Superior temporal gyrus (tissue), 1 donor: ENCODE results near the gene ITGA8.
A peak's percentile ranks its signal among the peaks of the same experiment; 100 is the strongest.
"Not testable (repeated sequence)": the region's sequence is repeated elsewhere in the genome, so short reads cannot be mapped to it uniquely, and the experiment has no call there.

Source experiments
- DNase-seq: peaks from one replicate; pipeline ENCODE4 v3.0.0-alpha.2; 2016; ENCODE audit errors: extremely low spot score

ITGA8 gene

GRCh38 chr10:15609246-15609645, 110.5 kb downstream of the ITGA8 start:
- DNase-seq = no peak

DNA sequence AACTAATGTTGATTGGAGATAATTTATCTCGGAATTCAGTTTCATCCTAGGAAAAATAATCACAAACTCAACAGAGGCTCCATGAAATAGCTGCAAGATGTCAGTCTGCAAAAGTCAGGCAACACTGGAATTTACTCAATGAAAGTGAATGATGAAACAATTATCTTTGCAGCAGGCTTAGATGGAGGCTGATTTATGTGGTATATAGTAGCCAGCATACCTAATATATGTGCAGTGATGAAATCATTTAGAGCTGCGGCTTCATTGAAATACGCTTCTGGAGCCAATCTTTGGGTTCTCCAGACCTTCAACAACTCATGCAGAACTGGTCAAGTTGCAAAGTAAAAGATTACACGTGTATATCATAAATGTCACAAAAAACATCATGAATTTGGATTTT, 113.3 kb downstream of the ITGA8 start:
- no peak for DNase-seq

DNA sequence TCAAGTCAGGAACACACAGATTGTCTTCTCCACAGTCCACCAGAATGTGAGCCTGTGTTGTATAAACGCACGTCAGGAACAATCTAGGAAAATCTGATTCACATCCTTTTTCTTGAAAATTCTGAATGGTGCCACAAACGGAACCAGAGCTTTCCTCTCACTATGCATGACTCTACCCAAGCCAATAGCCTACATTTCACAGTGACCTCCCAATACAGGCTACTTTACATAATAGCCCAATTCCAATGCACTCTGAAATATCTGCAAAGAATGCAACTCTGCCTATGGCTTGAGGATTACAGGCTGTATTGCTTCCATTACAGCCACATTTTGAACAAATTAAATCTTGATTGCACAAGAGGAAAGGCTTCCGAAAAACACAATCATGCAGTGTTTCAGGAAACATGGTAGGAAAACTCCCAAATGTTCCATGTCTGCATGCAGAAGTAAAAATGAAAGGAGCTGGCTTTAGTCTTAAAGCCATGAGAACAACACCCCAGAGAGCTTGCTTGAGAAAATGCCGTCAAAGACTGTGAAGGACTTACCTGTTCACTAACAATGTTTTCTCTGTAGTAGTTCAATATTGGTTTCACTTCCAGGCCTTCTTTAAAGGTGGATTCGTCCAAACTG, 113.9 kb downstream of the ITGA8 start:
- DNase-seq = no peak

DNA sequence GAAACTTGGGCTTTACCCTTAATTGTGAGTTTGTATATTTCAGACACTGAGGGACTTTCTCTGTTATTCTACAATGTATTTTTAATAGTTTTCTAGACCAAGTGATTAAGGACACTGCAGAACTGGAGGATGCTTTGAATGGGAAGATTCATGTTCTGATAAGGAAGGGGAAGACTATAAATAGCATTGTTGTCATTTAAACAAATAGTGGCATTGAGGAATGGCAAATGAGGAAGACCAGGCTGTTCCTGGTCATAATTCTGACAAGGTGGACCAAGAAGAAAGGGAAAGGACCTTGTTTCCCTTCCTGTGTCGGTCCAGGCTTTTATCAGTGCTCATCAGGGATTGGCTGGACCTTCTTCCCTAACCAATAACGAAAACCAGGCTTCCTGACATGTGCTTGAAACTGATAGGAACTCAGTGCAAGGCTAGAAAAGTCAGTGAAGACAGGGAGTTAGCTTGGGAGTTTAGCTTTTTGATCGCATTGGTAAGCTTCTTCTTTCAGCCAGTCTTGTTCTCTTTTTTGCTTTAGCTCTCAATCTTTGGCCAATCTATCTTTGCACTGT, 116.2 kb downstream of the ITGA8 start:
- no peak for DNase-seq

GRCh38 chr10:15601819-15602218, 117.9 kb downstream of the ITGA8 start:
- DNase-seq = peak; percentile 23

- DNase-seq = no peak
Measured at GRCh38 chr10:15595260-15595659, 124.5 kb downstream of the ITGA8 start.

- DNase-seq = no peak
Measured at GRCh38 chr10:15591937-15592336, 127.8 kb downstream of the ITGA8 start.

DNA sequence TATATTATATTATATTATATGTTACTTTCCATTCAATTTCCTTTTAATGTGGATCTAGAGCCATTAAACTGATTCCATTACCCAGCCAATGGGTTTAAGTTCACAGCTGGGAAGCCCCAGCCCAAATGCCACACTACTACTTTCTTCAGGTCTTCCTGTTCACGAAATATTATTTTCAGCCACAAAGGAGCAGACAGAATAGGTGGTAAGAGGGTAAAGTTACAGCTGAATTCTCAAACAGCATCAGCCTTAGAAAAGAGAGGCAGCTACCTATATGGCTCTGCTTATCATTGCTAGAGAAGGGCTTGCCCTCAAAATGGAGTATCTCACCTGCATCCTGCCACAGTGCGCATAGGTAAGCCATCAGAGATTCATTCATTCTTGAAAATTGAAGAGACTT, 128.3 kb downstream of the ITGA8 start:
- DNase-seq = no peak

DNA sequence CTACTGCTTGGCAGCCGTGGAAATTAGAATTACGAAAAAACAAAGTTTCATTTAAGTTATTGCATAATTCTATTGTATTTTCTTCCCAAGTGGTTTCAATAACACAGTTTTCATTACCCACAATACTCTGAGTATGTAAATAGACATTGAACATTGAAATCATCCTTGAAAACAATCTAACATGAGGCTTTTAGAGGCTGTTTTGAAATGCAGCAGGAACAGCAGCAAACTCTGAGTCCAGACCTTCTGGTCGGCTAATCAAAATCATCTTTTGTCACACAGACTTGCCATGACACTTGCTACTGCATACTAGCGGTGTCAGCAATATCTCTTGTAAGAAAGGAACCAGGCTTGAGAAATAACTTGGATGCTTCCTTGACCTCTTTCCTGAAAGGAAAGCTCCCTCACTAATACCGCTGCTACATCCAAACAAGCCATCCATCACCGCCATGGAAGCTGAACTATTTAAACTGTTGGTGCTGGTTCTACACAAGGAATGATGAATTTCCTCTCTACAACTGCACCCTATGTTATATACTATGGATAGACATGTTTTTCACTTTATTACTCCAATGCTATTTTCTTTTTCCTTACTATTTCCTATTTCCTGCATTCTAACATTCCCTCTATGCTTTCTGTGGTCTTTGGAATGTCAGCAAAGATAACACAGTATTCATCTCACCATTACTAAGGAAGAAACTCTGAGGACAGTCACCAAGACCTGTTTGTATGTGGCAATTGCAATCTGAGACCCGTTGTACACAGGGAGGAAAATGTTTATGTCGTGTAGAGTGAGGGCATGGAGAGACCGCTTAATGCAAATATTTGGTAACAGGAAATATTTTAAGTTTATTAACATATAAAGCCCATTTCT, 130.8 kb downstream of the ITGA8 start:
- DNase-seq = no peak

- no peak for DNase-seq
Measured at GRCh38 chr10:15588151-15588550, 131.6 kb downstream of the ITGA8 start.

DNA sequence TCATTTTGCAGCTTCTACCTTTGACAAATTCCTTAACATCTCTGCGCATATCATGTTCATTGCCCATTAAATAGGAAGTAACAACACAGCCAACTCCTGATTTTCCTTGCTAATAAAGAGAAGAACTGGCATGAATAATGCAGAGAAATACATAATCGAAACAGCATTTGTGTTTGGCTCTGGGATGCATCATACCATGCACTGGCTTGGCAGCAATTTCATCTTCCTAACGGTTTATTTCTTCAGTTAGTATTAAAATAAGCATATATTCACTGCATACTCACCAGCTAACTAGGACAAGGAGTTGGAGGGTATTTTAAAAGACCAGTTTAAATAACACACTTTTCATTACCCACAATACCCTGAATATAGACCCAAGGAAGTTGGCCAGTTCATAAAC, 132.5 kb downstream of the ITGA8 start:
- no peak for DNase-seq

DNA sequence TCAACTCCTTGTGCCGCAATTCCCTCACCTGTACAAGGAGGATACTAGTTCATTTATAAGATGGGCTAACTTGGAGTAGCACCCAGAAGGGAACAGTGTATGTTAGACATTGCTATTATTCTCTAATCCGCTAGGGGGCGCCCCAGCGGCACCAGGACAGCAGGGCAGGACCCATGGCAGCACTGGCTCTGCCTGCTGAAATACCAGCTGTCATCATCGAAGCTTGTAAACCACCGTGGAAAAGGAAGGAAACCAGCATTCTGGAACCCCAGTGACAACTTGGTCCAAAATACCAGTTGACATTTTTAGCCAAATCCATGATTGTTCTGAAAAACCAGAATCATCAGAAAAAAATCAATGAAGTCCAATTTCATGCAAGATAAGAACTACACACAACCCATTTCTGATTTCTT, 134.4 kb downstream of the ITGA8 start:
- DNase-seq = peak; percentile 69

DNA sequence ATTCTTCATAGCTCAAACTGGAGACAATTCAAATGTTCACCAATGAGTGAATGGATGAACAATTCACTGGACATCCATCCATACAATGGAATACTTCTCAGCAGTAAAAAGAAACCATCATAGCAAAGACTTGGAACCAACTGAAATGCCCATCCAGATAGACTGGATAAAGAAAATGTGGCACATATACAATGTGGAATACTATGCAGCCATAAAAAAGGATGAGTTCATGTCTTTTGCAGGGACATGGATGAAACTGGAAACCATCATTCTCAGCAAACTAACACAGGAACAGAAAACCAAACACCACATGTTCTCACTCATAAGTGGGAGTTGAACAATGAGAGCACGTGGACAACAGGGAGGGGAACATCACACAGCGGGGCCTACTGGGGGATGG, 136.8 kb downstream of the ITGA8 start:
- DNase-seq = not testable (repeated sequence)

DNA sequence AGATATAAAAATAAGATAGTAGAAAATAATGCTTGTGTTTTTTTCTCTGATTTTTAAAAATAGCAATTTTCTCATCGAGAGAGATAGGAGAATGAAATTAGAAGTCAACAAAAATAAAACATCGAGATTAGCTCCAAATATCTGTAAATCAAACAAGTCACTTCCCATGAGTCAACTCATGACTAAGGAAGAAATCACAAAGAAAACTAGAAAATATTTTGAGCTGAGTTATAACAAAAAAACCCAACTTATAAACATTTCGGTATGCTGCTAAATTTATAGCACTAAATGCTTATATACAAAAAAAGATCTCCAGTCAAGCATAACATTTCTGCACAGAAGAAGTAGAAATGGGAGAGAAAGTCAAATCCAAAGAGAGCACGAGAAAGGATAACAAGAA, 140.1 kb downstream of the ITGA8 start:
- DNase-seq = no peak

DNA sequence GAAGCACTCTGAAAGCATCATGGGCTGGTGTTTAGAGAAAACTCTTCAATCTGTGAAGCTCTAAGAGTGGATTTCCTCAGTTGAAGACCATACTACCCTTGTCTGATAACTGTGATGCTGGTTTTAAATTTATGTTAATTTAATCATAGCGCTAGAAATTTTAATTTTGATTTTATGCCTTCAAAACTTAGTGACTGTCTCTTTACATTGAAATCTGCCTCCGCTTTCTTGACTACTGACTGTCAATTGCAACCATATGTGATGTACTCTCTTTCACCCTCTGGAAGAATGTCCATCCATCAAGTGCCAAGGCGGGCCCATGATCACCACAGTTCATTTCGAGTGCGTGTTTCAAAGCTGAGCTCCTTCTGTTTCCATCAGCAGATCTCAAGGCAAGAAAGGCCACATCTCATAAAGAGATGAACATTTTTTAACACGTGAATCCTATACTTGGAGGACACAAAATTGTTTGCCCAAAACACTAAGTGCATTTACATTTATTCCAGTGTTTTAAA, 147.1 kb downstream of the ITGA8 start:
- DNase-seq = no peak

GRCh38 chr10:15571575-15571974, 148.1 kb downstream of the ITGA8 start:
- peak; percentile 24 for DNase-seq

- no peak for DNase-seq
Measured at GRCh38 chr10:15570738-15571339, 148.9 kb downstream of the ITGA8 start.

DNA sequence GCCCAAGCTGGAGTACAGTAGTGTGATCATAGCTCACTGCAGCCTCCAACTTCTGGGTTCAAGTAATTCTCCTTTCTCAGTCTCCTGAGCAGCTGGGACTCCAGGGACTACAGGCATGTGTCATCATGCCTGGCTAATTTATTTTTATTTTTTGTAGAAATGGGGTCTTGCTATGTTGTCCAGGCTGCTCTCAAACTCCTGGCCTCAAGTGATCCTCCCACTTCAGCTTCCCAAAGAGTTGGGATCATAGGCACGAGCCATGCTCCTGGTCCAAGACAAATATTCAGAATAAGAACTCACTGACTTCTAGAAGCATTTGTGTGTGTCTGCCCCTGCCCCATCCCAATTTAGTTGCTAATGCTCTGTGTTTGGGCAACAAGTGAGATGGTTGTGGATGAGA, 151.8 kb downstream of the ITGA8 start:
- DNase-seq = no peak

DNA sequence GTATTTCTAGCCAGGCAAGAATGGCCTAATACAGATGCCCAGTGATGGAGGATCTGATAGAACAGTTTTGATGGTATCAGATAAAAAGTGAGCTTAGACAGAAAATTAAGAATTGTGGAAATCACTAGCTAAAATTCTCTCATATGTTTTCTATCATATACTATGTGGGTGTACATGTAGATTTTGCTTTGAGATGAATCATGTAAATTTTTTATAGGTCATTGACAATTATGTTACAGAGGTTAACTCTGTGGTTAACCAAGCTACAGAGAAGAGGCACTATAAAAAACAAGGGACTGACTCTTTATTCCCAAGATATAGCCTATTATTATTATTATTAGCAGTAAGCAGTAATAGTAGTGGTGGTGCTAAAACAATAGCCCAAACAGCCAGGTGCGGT, 156.5 kb downstream of the ITGA8 start:
- DNase-seq = no peak

- DNase-seq = no peak
Measured at GRCh38 chr10:15562578-15562977, 157.1 kb downstream of the ITGA8 start.

DNA sequence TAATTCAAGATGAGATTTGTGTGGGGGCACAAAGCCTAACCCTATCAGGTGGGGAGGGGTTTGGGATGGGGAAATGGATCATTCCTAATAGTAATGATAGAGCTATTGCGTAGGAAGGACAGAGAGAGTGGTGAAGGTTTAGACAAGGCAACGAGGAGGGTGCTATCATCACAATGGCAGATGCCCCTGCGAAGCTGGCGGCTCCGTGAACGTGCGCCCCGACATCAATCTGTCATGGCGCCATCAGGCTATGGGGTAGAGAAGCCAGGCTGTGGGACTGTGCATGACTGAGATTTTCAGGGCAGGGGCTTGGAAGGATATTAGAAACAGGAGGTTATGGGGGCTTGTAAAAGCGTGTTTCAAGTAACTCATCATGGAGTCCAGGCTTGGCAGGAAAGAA, 157.6 kb downstream of the ITGA8 start:
- no peak for DNase-seq

DNA sequence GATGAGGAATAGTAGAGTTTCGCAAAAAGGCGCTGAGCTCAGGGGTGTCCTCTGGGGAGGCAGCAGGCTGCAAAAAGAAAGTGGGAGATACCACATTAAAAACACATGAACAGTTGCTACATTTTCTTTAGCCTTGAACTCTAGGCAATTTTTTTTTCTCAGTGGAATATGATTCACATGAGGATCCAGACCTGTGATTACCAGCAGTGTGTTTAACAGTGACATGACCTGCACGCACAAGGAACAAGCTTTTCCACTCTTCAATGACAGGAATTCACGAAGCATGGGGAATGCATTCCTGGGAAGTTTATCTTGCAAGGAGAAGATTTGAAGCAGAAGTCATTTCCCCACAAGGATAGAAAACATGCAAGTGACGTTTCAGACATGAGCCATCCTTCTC, 161.6 kb downstream of the ITGA8 start:
- no peak for DNase-seq
